A549 (cell line): ENCODE results near the gene JAKMIP2.

Source experiments
- CTCF ChIP-seq: fragments of >200 bp; sonication (Bioruptor Twin); formaldehyde crosslinking; IDR thresholded peaks from 3 replicates; pipeline ENCODE4 v1.5.1; 2016
- ESRRA ChIP-seq: fragments of 150-350 bp; IDR thresholded peaks from 2 replicates; pipeline ENCODE4 v1.6.1; 2014; ENCODE audit warnings: mild to moderate bottlenecking, low read length, borderline replicate concordance
- REST ChIP-seq: fragments of 200-600 bp; sonication (generic); IDR thresholded peaks from 2 replicates; pipeline ENCODE4 v1.6.1; 2016; ENCODE audit warnings: antibody characterized with exemption, mild to moderate bottlenecking, moderate library complexity
- RFX5 ChIP-seq: fragments of 450-650 bp; IDR thresholded peaks from 2 replicates; pipeline ENCODE4 v1.7.1; 2014; ENCODE audit warnings: antibody characterized with exemption, mild to moderate bottlenecking, moderate library complexity

GRCh38 chr5:147712598-147712997 is 69.9 kb downstream of the JAKMIP2 start:
- TF ChIP-seq CTCF, result no peak
- no peak for TF ChIP-seq REST
- no peak for TF ChIP-seq RFX5
- TF ChIP-seq ESRRA, result no peak
